ENCODE results near the gene PPP1R10. TPM values are rescaled to one million over a fixed set of nuclear protein-coding genes. Genes with fewer than 3 reads are reported as not detected.

Gene PPP1R10
- total RNA-seq, 1 donor: 39.1 TPM

Small RNAs within 50 kb of the gene (small RNA-seq; reads per million reads assigned to genes)
- gene MIR877: 0.70 reads per million, percentile 13 among the genes with 10 or more reads in this experiment

Other genes with a start within 250 kb of the PPP1R10 start
- 115 and 227 TPM in 2 replicates for gene HLA-E, start 127.7 kb downstream of the PPP1R10 start, total RNA-seq (ENCODE audit: low replicate concordance)
- gene GNL1, start 60.8 kb downstream of the PPP1R10 start, total RNA-seq (ENCODE audit: low replicate concordance): 41.1 and 45.1 TPM in 2 replicates
- gene PRR3, start 59.9 kb downstream of the PPP1R10 start, total RNA-seq (ENCODE audit: low replicate concordance): 2.3 and 11.0 TPM in 2 replicates
- gene ABCF1, start 45.8 kb downstream of the PPP1R10 start, total RNA-seq (ENCODE audit: low replicate concordance): 33.0 and 43.2 TPM in 2 replicates
- 47.7 and 110 TPM in 2 replicates for gene MRPS18B, start 597 bp upstream of the PPP1R10 start, total RNA-seq (ENCODE audit: low replicate concordance)
- 0.16 and 5.6 TPM in 2 replicates for gene ATAT1, start 9.6 kb upstream of the PPP1R10 start, total RNA-seq (ENCODE audit: low replicate concordance)
- gene C6orf136, start 29.9 kb upstream of the PPP1R10 start, total RNA-seq (ENCODE audit: low replicate concordance): 1.1 and 5.2 TPM in 2 replicates
- 20.9 and 64.8 TPM in 2 replicates for gene DHX16, start 55.8 kb upstream of the PPP1R10 start, total RNA-seq (ENCODE audit: low replicate concordance)
- 33.0 and 82.2 TPM in 2 replicates for gene PPP1R18, start 69.4 kb upstream of the PPP1R10 start, total RNA-seq (ENCODE audit: low replicate concordance)
- 0.82 and 9.9 TPM in 2 replicates for gene NRM, start 73.7 kb upstream of the PPP1R10 start, total RNA-seq (ENCODE audit: low replicate concordance)
- gene MDC1, start 100.0 kb upstream of the PPP1R10 start, total RNA-seq (ENCODE audit: low replicate concordance): 3.7 and 12.1 TPM in 2 replicates
- 120 and 996 TPM in 2 replicates for gene TUBB, start 103.1 kb upstream of the PPP1R10 start, total RNA-seq (ENCODE audit: low replicate concordance)
- gene FLOT1, start 125.4 kb upstream of the PPP1R10 start, total RNA-seq (ENCODE audit: low replicate concordance): 77.8 and 109 TPM in 2 replicates
- 23.8 and 26.7 TPM in 2 replicates for gene IER3, start 127.3 kb upstream of the PPP1R10 start, total RNA-seq (ENCODE audit: low replicate concordance)